HEK293 (cell line): ENCODE measurements around the gene EFCAB5.

Experiments
- BCL11B ChIP-seq: fragments of 450-650 bp; formaldehyde crosslinking; IDR thresholded peaks from 2 replicates; pipeline ENCODE4 v1.5.1; 2016; ENCODE audit warnings: low read depth, missing biosample characterization, missing genetic modification characterization
- GLI4 ChIP-seq: fragments of 450-650 bp; formaldehyde crosslinking; IDR thresholded peaks from 2 replicates; pipeline ENCODE4 v1.5.1; 2016; ENCODE audit warnings: missing biosample characterization, missing genetic modification characterization
- IKZF3 ChIP-seq: fragments of 450-650 bp; IDR thresholded peaks from 2 replicates; pipeline ENCODE4 v1.5.0; 2018; ENCODE audit warnings: missing biosample characterization, mild to moderate bottlenecking, missing genetic modification characterization, moderate library complexity
- PATZ1 ChIP-seq: fragments of 450-650 bp; formaldehyde crosslinking; IDR thresholded peaks from 2 replicates; pipeline ENCODE4 v1.5.1; 2016; ENCODE audit warnings: missing biosample characterization, missing genetic modification characterization
- ZBTB48 ChIP-seq: fragments of 450-650 bp; formaldehyde crosslinking; IDR thresholded peaks from 2 replicates; pipeline ENCODE4 v1.5.1; 2016; ENCODE audit warnings: missing biosample characterization, missing genetic modification characterization
- ZBTB7A ChIP-seq: fragments of 450-650 bp; formaldehyde crosslinking; IDR thresholded peaks from 2 replicates; pipeline ENCODE4 v1.5.1; 2016; ENCODE audit warnings: low read depth, missing biosample characterization, missing genetic modification characterization
- ZBTB8A ChIP-seq: fragments of 450-650 bp; formaldehyde crosslinking; IDR thresholded peaks from 2 replicates; pipeline ENCODE4 v1.5.1; 2016; ENCODE audit warnings: missing biosample characterization, missing genetic modification characterization
- ZEB2 ChIP-seq: fragments of 450-650 bp; formaldehyde crosslinking; IDR thresholded peaks from 2 replicates; pipeline ENCODE4 v1.5.1; 2016; ENCODE audit warnings: missing biosample characterization, missing genetic modification characterization
- ZFP37 ChIP-seq: fragments of 450-650 bp; formaldehyde crosslinking; IDR thresholded peaks from 2 replicates; pipeline ENCODE4 v1.5.1; 2016; ENCODE audit warnings: missing biosample characterization, missing genetic modification characterization
- ZNF155 ChIP-seq: fragments of 450-650 bp; formaldehyde crosslinking; IDR thresholded peaks from 2 replicates; pipeline ENCODE4 v1.5.1; 2016; ENCODE audit warnings: missing biosample characterization, missing genetic modification characterization
- ZNF169 ChIP-seq: fragments of 450-650 bp; formaldehyde crosslinking; IDR thresholded peaks from 2 replicates; pipeline ENCODE4 v1.5.1; 2016; ENCODE audit warnings: missing biosample characterization, missing genetic modification characterization
- ZNF211 ChIP-seq: fragments of 450-650 bp; formaldehyde crosslinking; IDR thresholded peaks from 2 replicates; pipeline ENCODE4 v1.5.1; 2016; ENCODE audit warnings: low read depth, missing biosample characterization, missing genetic modification characterization
- ZNF292 ChIP-seq: fragments of 450-650 bp; formaldehyde crosslinking; IDR thresholded peaks from 2 replicates; pipeline ENCODE4 v1.5.1; 2016; ENCODE audit warnings: low read depth, missing biosample characterization, missing genetic modification characterization, borderline replicate concordance
- ZNF362 ChIP-seq: fragments of 450-650 bp; formaldehyde crosslinking; IDR thresholded peaks from 2 replicates; pipeline ENCODE4 v1.5.1; 2016; ENCODE audit warnings: missing biosample characterization, missing genetic modification characterization
- ZNF394 ChIP-seq: fragments of 450-650 bp; formaldehyde crosslinking; IDR thresholded peaks from 2 replicates; pipeline ENCODE4 v1.5.1; 2016; ENCODE audit warnings: missing biosample characterization, missing genetic modification characterization, mild to moderate bottlenecking, moderate library complexity, borderline replicate concordance
- ZNF404 ChIP-seq: fragments of 450-650 bp; formaldehyde crosslinking; IDR thresholded peaks from 2 replicates; pipeline ENCODE4 v1.5.1; 2017; ENCODE audit warnings: missing biosample characterization, missing genetic modification characterization
- ZNF473 ChIP-seq: fragments of 450-650 bp; formaldehyde crosslinking; IDR thresholded peaks from 2 replicates; pipeline ENCODE4 v1.5.1; 2017; ENCODE audit warnings: missing biosample characterization, missing genetic modification characterization
- ZNF488 ChIP-seq: fragments of 450-650 bp; formaldehyde crosslinking; IDR thresholded peaks from 2 replicates; pipeline ENCODE4 v1.5.1; 2016; ENCODE audit warnings: missing biosample characterization, missing genetic modification characterization
- ZNF610 ChIP-seq: fragments of 450-650 bp; formaldehyde crosslinking; IDR thresholded peaks from 2 replicates; pipeline ENCODE4 v1.5.1; 2016; ENCODE audit warnings: missing biosample characterization, missing genetic modification characterization, borderline replicate concordance
- ZNF624 ChIP-seq: fragments of 450-650 bp; formaldehyde crosslinking; IDR thresholded peaks from 2 replicates; pipeline ENCODE4 v1.5.1; 2017; ENCODE audit warnings: missing biosample characterization, missing genetic modification characterization
- ZNF629 ChIP-seq: fragments of 450-650 bp; formaldehyde crosslinking; IDR thresholded peaks from 2 replicates; pipeline ENCODE4 v1.5.1; 2017; ENCODE audit warnings: missing biosample characterization, missing genetic modification characterization
- ZNF777 ChIP-seq: fragments of 450-650 bp; formaldehyde crosslinking; IDR thresholded peaks from 2 replicates; pipeline ENCODE4 v1.5.1; 2017; ENCODE audit warnings: missing biosample characterization, missing genetic modification characterization, borderline replicate concordance
- ZNF843 ChIP-seq: fragments of 450-650 bp; formaldehyde crosslinking; IDR thresholded peaks from 2 replicates; pipeline ENCODE4 v1.5.1; 2016; ENCODE audit warnings: missing biosample characterization, missing genetic modification characterization
- TF ChIP-seq, protein P1 (sequence below): fragments of 450-650 bp; formaldehyde crosslinking; IDR thresholded peaks from 2 replicates; pipeline ENCODE4 v1.5.1; 2017; ENCODE audit warnings: missing biosample characterization, missing genetic modification characterization
- TF ChIP-seq, protein P2 (sequence below): fragments of 450-650 bp; formaldehyde crosslinking; IDR thresholded peaks from 2 replicates; pipeline ENCODE4 v1.5.0; 2017; ENCODE audit warnings: missing biosample characterization, missing genetic modification characterization, borderline replicate concordance
- TF ChIP-seq, protein P3 (sequence below): fragments of 450-650 bp; formaldehyde crosslinking; IDR thresholded peaks from 2 replicates; pipeline ENCODE4 v1.5.1; 2017; ENCODE audit warnings: missing biosample characterization, missing genetic modification characterization
- TF ChIP-seq, protein P4 (sequence below): fragments of 450-650 bp; formaldehyde crosslinking; IDR thresholded peaks from 2 replicates; pipeline ENCODE4 v1.5.1; 2016; ENCODE audit warnings: missing biosample characterization, missing genetic modification characterization

EFCAB5 gene

DNA sequence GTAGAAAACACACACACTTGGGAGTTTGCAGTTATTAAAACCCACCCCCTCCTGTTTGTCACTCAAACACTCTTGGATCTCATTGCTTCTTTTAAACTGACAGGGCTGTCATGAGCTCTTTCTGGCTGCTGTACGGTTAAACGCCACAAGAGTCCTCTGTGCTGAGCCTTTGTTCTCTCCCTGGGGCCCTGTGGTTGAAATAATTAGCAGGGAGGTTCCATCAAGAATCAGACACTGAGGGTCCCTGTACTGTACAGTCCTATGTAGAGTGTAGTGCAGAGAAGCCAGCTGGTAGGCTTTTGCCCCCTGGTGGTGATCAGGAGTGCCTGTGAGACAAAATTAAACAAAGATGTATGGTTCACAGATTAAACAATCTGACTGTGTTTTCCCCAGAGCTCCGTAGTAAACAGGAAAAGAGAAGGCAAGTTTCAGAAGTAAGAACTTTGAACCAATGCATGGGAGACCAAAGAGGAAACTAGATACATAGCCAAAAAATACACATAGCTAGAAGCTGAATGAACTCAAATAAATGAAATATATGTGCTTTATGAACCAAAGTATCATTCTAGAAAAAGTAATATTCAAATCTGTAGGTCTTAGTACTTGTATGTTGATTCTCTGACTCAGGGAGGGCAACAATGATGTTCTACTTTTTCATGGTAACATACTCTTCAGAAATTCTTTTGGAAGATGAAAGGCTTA, 10.1 kb upstream of the EFCAB5 start (continued):
- TF ChIP-seq, protein P1, sequence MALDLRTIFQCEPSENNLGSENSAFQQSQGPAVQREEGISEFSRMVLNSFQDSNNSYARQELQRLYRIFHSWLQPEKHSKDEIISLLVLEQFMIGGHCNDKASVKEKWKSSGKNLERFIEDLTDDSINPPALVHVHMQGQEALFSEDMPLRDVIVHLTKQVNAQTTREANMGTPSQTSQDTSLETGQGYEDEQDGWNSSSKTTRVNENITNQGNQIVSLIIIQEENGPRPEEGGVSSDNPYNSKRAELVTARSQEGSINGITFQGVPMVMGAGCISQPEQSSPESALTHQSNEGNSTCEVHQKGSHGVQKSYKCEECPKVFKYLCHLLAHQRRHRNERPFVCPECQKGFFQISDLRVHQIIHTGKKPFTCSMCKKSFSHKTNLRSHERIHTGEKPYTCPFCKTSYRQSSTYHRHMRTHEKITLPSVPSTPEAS, result no peak
- TF ChIP-seq ZNF629 (tag by site-specific recombination), result no peak
- no peak for TF ChIP-seq ZNF362
- TF ChIP-seq ZBTB7A (tag by site-specific recombination), result no peak
- no peak for TF ChIP-seq ZFP37 (tag by site-specific recombination)
- no peak for TF ChIP-seq ZNF488 (tag by site-specific recombination)
- TF ChIP-seq, protein P2, sequence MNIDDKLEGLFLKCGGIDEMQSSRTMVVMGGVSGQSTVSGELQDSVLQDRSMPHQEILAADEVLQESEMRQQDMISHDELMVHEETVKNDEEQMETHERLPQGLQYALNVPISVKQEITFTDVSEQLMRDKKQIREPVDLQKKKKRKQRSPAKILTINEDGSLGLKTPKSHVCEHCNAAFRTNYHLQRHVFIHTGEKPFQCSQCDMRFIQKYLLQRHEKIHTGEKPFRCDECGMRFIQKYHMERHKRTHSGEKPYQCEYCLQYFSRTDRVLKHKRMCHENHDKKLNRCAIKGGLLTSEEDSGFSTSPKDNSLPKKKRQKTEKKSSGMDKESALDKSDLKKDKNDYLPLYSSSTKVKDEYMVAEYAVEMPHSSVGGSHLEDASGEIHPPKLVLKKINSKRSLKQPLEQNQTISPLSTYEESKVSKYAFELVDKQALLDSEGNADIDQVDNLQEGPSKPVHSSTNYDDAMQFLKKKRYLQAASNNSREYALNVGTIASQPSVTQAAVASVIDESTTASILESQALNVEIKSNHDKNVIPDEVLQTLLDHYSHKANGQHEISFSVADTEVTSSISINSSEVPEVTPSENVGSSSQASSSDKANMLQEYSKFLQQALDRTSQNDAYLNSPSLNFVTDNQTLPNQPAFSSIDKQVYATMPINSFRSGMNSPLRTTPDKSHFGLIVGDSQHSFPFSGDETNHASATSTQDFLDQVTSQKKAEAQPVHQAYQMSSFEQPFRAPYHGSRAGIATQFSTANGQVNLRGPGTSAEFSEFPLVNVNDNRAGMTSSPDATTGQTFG (tag by site-specific recombination), result no peak
- TF ChIP-seq ZNF610 (tag by site-specific recombination), result no peak
- TF ChIP-seq ZEB2, result peak; percentile 38; the same call in 1 of the 2 replicates
- no peak for TF ChIP-seq ZNF155
- TF ChIP-seq PATZ1 (tag by site-specific recombination), result peak; percentile 42; the same call in 1 of the 2 replicates
- no peak for TF ChIP-seq ZNF843 (tag by site-specific recombination)
- TF ChIP-seq, protein P3, sequence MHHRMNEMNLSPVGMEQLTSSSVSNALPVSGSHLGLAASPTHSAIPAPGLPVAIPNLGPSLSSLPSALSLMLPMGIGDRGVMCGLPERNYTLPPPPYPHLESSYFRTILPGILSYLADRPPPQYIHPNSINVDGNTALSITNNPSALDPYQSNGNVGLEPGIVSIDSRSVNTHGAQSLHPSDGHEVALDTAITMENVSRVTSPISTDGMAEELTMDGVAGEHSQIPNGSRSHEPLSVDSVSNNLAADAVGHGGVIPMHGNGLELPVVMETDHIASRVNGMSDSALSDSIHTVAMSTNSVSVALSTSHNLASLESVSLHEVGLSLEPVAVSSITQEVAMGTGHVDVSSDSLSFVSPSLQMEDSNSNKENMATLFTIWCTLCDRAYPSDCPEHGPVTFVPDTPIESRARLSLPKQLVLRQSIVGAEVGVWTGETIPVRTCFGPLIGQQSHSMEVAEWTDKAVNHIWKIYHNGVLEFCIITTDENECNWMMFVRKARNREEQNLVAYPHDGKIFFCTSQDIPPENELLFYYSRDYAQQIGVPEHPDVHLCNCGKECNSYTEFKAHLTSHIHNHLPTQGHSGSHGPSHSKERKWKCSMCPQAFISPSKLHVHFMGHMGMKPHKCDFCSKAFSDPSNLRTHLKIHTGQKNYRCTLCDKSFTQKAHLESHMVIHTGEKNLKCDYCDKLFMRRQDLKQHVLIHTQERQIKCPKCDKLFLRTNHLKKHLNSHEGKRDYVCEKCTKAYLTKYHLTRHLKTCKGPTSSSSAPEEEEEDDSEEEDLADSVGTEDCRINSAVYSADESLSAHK (tag by site-specific recombination), result no peak
- no peak; the same call in 1 of the 2 replicates for TF ChIP-seq ZNF394 (tag by site-specific recombination)
- TF ChIP-seq ZNF777 (tag by site-specific recombination), result no peak
- TF ChIP-seq BCL11B (tag by site-specific recombination), result no peak
- no peak for TF ChIP-seq ZNF211 (tag by site-specific recombination)
- no peak; the same call in 1 of the 2 replicates for TF ChIP-seq ZBTB48 (tag by site-specific recombination)
- no peak for TF ChIP-seq ZNF473 (tag by site-specific recombination)
- 0 out of 2 replicates have a peak, but pooled peaks have one; percentile 23 for TF ChIP-seq ZBTB8A (tag by site-specific recombination)
- no peak for TF ChIP-seq ZNF624
- TF ChIP-seq, protein P4, sequence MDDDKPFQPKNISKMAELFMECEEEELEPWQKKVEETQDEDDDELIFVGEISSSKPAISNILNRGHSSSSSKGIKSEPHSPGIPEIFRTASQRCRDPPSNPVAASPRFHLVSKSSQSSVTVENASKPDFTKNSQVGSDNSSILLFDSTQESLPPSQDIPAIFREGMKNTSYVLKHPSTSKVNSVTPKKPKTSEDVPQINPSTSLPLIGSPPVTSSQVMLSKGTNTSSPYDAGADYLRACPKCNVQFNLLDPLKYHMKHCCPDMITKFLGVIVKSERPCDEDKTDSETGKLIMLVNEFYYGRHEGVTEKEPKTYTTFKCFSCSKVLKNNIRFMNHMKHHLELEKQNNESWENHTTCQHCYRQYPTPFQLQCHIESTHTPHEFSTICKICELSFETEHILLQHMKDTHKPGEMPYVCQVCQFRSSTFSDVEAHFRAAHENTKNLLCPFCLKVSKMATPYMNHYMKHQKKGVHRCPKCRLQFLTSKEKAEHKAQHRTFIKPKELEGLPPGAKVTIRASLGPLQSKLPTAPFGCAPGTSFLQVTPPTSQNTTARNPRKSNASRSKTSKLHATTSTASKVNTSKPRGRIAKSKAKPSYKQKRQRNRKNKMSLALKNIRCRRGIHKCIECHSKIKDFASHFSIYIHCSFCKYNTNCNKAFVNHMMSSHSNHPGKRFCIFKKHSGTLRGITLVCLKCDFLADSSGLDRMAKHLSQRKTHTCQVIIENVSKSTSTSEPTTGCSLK, result no peak
- no peak for TF ChIP-seq GLI4 (tag by site-specific recombination)
- no peak for TF ChIP-seq ZNF292 (tag by site-specific recombination)
- TF ChIP-seq ZNF404, result no peak
- TF ChIP-seq ZNF169 (tag by site-specific recombination), result no peak
- TF ChIP-seq IKZF3 (tag by site-specific recombination), result peak; percentile 40; the same call in 1 of the 2 replicates
